ENCODE data around the gene NPTN.

DNA sequence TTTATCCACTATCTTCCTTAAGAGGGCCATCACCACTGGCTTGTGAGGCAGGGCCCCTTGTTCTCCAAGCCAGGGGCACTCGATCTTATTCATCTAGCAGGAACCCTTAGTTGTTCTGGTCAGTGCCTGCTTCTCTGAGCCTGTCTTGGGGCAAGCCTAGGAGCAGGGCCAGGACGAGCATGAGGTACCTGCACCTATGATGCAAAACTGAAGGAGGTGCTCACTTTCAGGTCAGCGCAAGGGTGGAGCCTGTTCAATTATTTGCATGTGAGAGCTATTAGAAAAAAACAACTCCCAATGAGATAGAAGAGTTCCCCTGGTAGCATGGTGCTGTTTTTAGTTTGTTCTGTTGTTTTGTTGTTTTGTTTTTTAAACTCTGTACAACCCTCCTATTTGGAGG, 46.0 kb upstream of the NPTN start:
- TF ChIP-seq, protein P1, sequence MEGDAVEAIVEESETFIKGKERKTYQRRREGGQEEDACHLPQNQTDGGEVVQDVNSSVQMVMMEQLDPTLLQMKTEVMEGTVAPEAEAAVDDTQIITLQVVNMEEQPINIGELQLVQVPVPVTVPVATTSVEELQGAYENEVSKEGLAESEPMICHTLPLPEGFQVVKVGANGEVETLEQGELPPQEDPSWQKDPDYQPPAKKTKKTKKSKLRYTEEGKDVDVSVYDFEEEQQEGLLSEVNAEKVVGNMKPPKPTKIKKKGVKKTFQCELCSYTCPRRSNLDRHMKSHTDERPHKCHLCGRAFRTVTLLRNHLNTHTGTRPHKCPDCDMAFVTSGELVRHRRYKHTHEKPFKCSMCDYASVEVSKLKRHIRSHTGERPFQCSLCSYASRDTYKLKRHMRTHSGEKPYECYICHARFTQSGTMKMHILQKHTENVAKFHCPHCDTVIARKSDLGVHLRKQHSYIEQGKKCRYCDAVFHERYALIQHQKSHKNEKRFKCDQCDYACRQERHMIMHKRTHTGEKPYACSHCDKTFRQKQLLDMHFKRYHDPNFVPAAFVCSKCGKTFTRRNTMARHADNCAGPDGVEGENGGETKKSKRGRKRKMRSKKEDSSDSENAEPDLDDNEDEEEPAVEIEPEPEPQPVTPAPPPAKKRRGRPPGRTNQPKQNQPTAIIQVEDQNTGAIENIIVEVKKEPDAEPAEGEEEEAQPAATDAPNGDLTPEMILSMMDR (optimal IDR thresholded peaks at IDR 0.05 in 1 of 3, IDR thresholded peaks at IDR 0.05 in 1 of 3, conservative IDR thresholded peaks at IDR 0.05 in 1 of 3; ENCODE audit: extremely low read depth in 1 of 3, insufficient read depth in 2 of 3, low read length in 3 of 3): no peak
- TF ChIP-seq EZH2 (IDR thresholded peaks at IDR 0.05; ENCODE audit: low read length): no peak

Data from keratinocyte (primary cell).